Right ventricle myocardium superior (tissue), 1 donor: ENCODE results near the gene SYPL1. TPM values are rescaled to one million over a fixed set of nuclear protein-coding genes. Genes with fewer than 3 reads are reported as not detected.

Experiments used
- ATAC-seq: fragments of 200-7000 bp; cut with Tn5 transposase; one replicate; pipeline ENCODE4 v1.9.1; 2020; ENCODE audit warnings: mild to moderate bottlenecking; ENCODE audit not compliant: poor library complexity
- DNase-seq: peaks from one replicate; pipeline ENCODE4 v3.0.0-alpha.2; 2020
- intact Hi-C: fragments of 100-400 bp; cut with DNase I; formaldehyde crosslinking; loops from one replicate; pipeline ENCODE4 v1.11.2; 2022
- total RNA-seq: library from RNA; stranded (reverse); fragmentation: NEBNext Ultra II Directional; extraction: Animal tissue kit (Norgen Biotek cat#: 25700); gene quantifications from one replicate; pipeline ENCODE4 v1.2.1, GENCODE V29; 2021
- donor health status: DM: no; HTN: yes; CAD: no; lungs with severe emphysema.

Gene SYPL1
- total RNA-seq, 1 donor from 2014 or later = 88.8 TPM

DNA sequence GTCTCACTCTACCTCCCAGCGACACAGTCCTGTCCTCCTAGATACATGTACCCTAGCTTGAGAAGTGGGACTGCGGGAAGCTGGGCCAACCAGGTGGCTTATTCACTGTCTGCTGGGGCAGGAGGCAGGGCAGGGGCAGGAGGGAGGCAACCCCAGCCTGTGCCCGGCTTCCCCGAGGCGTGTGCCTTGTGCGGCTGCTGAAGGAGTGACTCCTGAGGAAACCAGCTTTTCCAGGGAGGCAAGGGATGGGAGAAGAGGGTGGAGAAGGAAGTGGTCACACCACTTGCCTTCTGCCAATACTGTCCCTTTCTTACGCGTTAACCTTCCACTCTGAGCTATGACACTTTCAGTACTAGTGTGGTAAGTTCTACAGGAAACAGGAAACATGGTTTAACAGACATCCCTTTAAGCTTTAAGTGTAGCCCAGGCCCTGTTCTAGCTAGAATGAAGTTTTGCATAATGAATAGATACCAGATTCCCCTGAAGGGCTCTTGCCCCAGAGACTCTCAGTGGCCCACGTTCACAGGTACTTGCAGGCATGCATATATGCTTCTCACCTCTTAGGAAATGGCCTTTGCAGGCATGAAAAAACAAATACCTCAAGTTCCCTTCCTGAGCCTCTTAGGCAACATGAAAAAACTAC, 40.6 kb downstream of the SYPL1 start:
- intact Hi-C loops = no loop called here
- ATAC-seq (peak; percentile 32), DNase-seq (no peak)

DNA sequence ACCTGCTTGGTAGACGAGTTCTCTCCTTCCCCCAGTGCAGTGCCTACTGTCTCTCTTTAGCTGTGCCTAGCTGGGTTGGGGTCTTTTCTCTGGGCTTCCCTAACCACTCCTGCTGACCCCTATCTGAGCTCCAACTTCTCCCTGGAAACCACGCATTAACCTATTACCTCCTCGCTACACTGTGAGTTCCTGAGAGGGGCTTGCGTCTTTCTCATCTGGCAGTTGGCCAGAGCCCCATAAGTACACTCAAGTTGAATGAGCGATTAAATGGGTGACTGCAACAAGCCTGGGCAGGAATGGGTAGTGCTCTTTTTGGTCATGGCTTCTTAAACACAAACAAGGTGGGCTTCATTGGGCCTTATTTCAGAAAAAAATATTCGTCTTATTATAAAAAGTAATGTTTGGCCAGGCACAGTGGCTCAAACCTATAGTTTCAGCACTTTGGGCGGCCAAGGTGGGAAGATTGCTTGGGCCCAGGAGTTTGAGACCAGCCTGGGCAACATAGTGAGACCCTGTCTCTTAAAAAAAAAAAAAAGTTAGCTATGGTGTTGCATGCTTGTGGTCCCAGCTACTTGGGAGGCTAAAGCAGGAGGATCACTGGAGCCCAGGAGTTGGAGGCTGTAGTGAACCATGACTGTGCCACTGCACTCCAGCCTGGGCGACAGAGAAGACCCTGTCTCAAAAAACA, 41.4 kb downstream of the SYPL1 start:
- ATAC-seq = no peak
- intact Hi-C loops = no loop called here
- DNase-seq = no peak

DNA sequence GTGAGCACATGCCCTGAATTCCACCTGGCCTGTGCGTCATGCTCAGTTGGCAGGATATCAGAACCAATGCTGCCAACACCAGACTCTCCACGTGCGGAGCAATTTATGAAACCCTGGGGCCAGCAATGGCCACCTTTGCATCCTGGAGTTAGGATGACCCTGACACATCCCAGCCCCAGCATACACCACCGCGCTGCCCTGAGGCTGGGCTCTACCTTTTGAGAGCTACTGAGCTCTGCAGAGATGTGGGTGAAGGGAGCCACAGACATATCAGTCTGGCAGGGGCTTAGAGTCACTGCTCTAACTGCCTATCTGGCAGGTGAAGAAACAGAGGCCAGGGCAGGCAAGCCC, 41.9 kb downstream of the SYPL1 start:
- intact Hi-C loops = no loop called here
- ATAC-seq = peak; percentile 51
- DNase-seq = peak; percentile 49

DNA sequence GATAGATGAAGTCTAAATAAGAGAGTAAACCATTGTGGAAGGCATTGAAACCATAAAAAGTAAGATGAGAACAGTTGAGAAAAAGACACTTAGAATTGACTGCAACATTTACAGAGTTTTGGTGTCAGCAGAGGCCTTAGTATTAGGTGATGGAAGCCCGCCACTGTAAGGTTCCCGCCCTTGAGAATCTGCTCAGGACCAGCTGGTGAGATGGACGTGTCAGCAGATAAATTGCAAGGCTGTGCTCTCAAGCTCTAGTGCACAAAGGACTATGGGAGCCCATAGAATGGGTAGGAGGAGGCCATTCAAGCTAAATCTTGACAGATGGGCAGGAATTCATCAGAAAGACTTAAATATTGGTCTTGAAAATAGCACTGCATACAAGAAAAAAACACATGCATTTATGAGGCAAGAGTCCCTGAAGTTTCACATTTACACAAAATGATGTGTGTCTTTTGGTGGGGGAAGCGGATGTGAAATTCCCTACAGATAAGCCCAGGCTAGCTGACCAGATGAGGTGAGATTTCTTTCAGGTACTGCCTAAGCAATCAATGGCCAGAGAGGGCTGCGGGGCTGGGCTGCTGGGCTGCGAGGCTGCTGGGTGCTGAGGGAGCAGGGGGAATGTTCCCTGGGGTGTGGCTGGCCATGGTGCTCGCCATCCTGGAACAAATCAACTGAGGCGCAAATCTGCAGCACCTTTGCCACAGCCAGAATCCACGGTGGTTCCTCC, 42.5 kb downstream of the SYPL1 start:
- ATAC-seq (no peak), DNase-seq (no peak)
- intact Hi-C loops = no loop called here

DNA sequence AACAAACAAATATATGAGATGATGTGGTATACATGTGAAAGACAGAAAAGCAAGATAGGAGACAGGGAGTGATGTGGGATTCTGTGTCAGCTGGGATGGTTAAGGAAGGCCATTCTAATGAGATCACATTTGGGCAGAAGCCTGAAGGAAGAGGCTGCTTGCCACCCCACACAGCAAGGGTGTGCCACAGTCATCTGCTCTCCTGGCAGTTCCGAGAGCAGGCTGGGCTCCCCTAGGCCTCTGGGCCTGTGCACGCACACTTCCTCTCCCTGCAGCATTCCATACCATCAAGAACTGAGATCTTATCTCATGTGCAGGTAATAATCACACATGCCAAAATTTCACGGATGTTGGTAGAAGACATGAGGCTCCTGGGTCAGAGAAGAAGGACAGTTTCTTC, 43.1 kb downstream of the SYPL1 start:
- DNase-seq = no peak
- no peak for ATAC-seq
- intact Hi-C loops = no loop called here

DNA sequence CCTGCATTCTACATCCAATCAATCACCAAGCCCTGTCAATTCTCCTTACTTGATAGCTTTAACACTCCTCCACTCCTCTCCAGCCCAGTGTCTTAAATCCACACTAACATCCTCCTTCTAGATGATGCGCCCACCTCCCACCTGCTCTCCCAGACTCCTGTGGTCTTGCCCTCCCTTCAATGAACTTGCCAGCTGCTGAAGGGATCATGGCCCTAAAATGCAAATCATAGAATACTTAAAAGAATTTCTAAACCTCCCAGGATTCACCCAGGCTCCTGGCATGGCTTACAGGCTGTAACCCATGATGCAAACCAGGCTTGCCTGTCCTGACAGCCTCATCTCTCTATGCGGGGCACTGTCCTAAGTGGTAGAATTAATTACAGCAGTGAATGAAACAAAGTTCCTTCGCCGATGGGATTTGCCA, 43.6 kb downstream of the SYPL1 start:
- intact Hi-C loops = no loop called here
- ATAC-seq (no peak), DNase-seq (no peak)

DNA sequence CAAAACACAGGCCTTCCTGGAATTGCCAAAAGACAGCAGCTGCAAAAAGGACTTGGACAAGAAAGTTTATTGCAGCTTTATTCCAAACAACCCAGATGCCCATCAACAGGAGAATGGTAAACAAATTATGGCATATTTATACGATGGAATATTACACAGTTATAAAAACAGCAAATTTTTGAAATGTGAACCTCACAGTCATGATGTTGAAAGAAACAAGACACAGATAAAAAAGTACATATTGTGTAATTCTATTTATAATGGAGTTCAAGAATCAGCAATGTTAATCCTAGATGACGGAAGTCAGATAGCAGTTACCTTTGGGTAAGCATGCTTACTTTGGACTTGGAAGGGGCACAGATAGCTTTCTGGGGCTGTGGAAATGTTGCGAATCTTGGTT, 44.4 kb downstream of the SYPL1 start:
- intact Hi-C loops = no loop called here
- DNase-seq (no peak), ATAC-seq (no peak)

DNA sequence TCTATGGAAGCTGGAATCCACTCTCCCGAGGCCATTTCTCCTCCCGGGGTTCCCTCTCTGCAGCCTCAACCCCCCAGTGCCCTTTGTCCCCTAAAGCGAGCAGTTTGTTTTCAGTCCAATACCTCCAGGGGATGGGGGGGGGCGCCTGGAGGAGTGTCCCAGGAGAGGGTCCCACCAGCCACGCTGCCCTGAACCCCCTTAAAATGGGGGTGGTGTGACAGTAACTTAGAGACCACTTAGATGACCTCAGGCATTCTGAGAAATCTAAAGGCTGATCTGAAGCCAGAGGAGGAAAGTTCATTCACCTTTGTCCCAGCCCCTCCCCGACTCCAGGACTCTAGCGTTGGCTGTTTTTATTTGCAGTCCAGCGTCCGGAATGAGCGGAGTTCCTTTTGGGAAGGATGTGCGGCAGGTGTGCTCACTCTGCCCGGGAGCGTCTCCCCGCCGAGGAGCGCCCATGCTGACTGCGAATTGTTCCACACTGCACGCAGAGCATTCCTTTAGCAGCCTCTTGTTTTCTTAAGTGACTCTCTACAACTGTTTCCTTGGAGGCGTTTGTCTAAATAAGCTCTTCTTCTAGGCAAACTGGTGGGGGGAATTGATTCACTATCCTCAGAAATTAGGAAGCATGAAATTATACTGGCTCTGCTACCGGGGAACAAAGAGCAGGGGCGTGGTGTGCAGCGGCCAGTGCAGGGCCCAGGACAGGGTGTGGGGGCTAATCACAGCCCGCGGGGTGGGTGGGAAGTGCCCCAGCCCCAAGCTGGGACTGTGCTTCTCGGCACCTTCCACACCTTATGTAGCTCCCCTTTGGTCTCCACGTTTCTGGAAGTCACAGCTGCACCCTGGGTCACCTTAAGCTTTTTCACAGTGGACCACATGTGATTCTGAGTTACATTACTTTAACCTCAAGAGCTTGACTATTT, 46.3 kb downstream of the SYPL1 start:
- intact Hi-C loops = loop anchor here (2.0 kb wide), 1 partner anchor 45 kb away; no protein-coding TSS in a partner anchor
- ATAC-seq = peak; percentile 18
- no peak for DNase-seq

DNA sequence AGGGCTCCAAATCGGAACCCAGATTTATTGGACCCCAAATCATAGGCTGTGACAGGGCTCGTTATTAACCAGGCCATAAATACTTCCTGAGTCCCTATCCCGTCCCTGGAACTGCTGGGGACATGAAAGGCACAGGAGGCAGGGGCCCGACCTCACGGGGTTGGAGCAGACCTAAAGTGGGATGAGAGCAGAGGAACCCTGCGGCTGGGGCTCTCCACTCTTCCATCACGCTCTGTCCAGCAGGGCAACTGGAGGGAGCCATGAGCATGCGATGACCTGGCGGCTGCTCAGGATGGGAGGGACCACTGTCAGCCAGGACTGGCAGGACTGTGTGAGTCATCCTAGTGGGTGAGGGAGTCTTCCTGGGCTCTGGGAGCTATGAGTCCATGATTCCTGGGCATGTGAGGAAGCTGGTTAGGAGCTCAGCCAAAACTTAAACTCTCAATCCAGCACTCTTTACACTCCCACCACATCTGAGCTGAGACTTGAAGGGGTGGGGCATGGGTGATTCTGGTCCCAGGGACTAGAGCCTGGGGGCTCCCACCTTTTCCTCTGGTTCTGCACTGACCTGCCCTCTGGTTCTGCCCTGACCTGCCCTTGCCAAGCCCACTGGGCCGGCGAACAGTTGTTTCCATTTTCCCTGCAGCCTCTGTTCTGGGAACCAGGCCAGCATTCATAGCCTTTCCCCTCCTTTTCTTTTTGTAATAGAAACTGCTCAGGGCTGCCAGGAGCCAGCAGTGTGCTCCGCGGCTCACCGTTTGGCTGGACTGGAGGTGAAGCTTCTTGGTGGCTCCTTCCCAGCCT, 47.1 kb downstream of the SYPL1 start:
- peak; percentile 88 for DNase-seq
- intact Hi-C loops = loop anchor here (2.0 kb wide), 1 partner anchor 46 kb away; no protein-coding TSS in a partner anchor
- peak; percentile 91 for ATAC-seq

DNA sequence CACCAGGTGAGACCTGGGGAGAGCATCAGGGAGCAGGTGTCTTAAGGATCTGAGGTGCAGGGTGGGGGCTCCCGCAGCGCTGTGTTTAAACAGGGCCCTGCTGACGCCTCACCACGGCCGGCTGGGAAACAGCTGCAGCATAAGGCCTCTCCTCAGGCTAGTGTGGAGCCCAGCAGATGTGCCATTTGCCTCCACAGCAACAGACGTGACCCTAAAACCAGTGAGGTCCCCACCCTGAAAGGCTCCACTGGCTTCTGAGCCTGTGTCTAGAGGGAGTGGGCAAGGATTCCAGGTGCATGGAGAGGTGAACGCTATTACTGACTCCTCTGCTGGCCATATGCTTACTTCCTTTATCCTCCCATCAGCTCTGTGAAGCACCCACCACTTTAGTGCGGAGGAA, 47.8 kb downstream of the SYPL1 start:
- ATAC-seq (no peak), DNase-seq (no peak)
- intact Hi-C loops = loop anchor here (2.0 kb wide), 1 partner anchor 46 kb away; no protein-coding TSS in a partner anchor

DNA sequence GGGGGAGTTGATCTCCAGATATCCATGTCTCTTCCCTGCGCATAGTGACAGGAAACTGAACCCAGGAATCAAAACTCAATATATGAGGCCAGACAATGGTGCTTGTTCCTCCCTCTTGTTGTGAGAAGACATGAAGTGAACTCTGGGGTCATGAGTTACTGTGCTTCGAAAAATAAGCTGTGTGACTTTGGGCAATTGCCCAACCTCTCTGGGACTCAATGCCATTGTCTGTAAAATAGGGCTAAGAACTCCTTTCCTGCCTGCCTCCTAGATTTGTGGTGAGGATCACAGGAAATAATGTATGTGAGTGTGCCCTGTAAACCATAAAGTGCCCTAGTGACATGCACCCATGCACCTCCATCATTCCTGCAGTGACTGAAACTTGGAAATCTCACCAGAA, 48.4 kb downstream of the SYPL1 start:
- DNase-seq (no peak), ATAC-seq (no peak)
- intact Hi-C loops = loop anchor here (2.0 kb wide), 1 partner anchor 47 kb away; no protein-coding TSS in a partner anchor

DNA sequence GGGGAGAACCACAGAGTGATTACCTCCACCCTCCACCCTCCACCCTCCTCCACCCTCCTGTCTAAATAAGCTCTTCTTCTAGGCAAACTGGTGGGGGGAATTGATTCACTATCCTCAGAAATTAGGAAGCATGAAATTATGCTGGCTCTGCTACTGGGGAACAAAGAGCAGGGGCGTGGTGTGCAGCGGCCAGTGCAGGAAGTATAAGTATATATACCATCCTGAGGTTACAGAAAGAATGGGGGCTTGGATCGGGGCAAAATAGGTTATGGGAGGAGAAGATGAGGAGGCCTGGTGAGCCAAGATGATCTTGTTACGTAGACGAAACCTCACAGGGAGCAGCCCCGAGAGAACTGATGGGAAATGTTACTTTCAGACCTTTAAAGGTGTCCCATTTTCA, 49.1 kb downstream of the SYPL1 start:
- DNase-seq (no peak), ATAC-seq (no peak)
- intact Hi-C loops = no loop called here

DNA sequence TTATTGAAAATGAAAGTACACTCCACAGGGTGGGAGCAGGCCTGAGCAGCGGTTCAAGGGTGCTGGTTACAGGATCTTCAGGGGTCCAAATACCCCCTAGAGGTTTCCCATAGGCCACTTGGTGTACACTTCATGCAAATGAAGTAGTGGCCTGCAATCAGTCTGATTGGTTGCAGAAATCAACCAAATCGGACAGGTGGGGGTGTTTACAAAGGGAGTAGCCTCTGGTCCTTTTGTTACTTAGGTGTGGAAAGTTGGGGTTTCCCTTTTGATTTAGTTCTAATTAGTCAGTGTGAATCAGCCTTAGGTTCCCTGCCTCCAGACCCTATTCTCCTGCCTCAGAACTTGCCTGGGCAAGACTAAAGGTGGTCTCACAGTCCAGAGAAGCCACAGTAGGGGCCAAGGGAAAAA, 49.6 kb downstream of the SYPL1 start:
- no peak for DNase-seq
- no peak for ATAC-seq
- intact Hi-C loops = no loop called here

DNA sequence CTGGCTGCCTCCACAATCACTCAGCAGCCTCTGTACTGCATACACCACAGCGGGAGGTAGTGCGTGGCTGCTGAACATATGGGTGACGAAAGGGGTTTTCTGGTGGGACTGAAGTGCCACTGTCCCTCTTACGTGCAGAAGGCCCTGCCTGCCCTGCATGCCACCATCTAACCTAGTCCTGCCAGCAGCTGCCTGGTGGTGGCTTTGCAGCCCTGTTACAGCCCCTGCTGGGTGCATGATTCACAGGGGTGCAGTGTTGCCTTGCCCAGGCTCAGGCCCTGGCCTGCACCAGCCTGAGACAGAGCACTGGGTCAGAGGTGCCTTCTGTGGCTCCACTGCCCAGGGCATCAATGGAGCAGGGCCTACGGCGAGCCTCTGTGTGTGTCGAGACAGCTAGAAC, 50.1 kb downstream of the SYPL1 start:
- intact Hi-C loops = no loop called here

DNA sequence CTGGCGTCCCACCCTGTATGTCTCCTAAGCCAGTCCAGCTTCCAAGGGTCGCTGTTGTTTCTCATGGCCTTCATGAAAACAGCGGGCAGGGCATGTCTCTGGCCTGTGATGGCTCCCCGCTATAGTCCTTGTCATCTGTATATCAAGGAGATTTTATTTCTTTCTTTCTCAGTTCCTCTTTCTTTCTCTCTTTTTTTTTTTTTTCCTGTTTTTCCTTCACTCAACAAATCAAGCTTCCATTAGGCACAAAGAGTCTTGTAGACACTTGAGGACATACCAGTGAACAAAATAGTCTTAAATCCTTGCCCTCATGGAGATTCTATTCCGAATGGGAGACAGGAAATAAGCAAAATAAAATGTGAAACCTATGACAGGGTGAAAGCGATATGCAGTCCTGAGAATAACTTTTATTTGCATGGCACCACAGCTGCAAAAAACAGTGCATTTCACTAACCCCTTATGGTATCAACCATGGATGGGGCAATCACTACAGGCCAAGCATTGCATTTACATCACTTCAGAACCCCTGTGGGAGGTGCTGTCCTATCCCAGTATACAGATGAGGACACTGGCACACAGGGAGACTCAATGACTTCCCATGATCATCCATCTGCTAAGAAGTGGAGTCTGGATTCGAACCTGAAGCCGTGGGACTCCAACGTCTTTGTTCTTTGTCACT, 50.7 kb downstream of the SYPL1 start:
- no peak for ATAC-seq
- intact Hi-C loops = no loop called here
- no peak for DNase-seq

More for the DNA sequence above, 50.1 kb downstream of the SYPL1 start:
- no peak for ATAC-seq
- DNase-seq = no peak

DNA sequence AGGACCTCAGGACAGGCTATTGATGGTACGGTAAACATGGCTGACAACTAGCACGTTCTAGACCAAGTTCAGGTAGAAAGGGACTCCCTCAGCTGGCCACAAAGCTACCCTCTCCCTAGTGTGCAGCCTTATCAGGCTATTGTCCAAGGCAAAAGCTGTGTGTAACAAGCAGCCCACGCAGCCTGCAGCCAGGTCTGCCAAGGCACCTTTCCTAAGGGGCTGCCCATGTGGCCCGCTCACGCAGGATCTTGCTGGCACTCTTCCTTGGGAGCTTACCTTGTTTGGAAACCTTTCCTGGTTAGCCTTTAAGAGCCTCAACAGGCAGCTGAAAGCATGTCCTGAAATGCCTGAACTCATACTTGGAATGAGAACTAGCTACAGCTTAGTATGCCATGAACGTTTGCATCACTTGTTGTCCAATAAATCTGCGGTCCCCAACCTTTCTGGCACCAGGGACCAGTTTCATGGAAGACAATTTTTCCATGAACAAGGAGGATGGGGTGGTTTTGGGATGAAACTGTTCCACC, 51.7 kb downstream of the SYPL1 start:
- DNase-seq (no peak), ATAC-seq (no peak)
- intact Hi-C loops = no loop called here

DNA sequence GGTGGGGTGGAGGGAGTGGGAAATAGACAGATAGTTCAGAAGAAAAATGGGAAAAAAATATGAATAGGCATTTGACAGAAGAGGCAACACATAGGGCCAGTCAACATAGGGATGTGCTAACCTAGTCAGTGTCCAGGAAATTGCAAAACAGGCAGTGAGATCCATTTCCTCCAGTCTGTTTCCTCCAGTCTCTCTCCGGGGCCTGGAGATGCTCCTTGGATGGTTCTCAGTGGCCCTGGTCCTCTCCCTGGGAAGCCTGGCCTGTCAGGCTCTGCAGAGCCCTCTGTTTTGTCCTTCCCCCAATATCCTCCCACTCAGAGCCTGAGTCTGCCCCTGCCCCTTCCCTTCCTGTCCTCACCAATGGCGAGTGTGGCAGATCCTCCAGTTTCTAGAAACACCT, 52.6 kb downstream of the SYPL1 start:
- intact Hi-C loops = loop anchor here (10.0 kb wide), 1 partner anchor 405 kb away; no protein-coding TSS in a partner anchor
- DNase-seq (no peak), ATAC-seq (no peak)
